Measurements from ENCODE around the gene SCUBE3. TPM values are rescaled to one million over a fixed set of nuclear protein-coding genes. Genes with fewer than 3 reads are reported as not detected.

Gene SCUBE3
- total RNA-seq, 1 donor from 2014 or later: 16.3 TPM

DNA sequence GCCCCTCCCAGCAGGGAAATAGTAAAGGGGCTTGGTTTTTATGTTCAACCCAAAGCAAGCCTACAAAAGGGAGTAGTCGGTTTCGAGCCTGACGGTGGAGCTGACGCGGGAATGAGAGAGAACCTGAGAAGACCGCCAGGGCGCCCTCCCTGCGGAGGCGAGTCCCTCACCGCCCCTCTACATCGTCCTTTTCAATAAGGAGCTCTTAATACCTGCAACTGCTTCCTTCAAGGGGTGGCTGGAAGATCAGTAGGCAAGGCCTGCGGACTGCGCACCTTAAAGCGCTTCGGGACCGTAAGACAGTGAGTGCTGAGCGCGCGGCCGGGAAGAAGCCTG lies 45.1 kb downstream of the SCUBE3 start:
- TF ChIP-seq, protein P1, sequence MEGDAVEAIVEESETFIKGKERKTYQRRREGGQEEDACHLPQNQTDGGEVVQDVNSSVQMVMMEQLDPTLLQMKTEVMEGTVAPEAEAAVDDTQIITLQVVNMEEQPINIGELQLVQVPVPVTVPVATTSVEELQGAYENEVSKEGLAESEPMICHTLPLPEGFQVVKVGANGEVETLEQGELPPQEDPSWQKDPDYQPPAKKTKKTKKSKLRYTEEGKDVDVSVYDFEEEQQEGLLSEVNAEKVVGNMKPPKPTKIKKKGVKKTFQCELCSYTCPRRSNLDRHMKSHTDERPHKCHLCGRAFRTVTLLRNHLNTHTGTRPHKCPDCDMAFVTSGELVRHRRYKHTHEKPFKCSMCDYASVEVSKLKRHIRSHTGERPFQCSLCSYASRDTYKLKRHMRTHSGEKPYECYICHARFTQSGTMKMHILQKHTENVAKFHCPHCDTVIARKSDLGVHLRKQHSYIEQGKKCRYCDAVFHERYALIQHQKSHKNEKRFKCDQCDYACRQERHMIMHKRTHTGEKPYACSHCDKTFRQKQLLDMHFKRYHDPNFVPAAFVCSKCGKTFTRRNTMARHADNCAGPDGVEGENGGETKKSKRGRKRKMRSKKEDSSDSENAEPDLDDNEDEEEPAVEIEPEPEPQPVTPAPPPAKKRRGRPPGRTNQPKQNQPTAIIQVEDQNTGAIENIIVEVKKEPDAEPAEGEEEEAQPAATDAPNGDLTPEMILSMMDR (IDR thresholded peaks at IDR 0.05): peak; percentile 28
- DNase-seq (ENCODE audit: extremely low spot score, unreplicated experiment): no peak
- Mint-ChIP-seq H3K27me3 (ENCODE audit: unreplicated experiment) (no peaks in the 10 kb centered on the region), H3K27ac (ENCODE audit: unreplicated experiment) (peak overlapping the region; percentile 99), H3K36me3 (ENCODE audit: unreplicated experiment) (no peaks in the 10 kb centered on the region), H3K4me1 (ENCODE audit: unreplicated experiment) (peaks cover 21% of the 10 kb centered on the region), H3K4me3 (ENCODE audit: unreplicated experiment) (peak overlapping the region; percentile 98), H3K9me3 (ENCODE audit: unreplicated experiment) (no peaks in the 10 kb centered on the region)

DNA sequence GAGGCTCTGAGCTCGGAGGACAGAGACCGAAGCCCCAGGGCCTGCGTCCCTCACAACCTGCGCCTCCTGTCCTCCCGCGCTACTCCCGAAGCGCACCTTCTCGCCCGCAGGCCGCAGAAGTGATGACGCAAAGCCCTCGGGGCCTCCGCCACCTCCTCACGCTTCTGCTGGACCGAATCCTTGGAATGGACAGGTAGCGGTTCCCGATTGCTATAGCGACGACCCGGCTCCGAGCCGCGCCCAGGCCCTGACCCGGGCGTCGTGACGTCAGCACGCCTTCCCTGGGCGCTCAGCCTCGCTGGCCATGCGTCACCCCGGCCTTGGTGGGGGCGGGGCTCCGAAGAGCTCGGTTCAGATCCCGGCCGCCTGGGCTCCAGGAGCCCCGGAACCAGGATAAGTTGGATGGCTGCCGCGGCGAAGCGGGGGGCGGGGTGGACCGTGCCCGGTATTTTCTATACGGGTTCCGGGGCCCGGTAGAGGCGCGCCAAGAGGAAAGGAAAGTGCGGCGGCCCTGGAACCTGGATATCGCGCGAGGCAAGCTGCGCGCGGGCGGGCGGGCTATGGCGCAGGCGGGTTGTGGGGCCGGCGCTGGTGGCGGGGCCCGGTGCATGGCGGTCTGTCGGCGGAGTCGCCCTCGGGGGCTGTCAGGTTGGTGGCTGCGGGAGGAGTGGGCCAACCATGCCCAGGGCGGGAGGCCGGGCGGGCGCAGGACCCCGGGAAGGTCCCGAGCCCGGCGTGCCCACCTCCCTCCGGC lies 45.6 kb downstream of the SCUBE3 start, which contains the start of gene ZNF76:
TSS of gene ZNF76 (plus strand) at position 542 of the 754 bp plus-strand sequence. CDS start 21,417 bp downstream, outside the sequence.
- no peaks in the 10 kb centered on the region for H3K9me3 Mint-ChIP-seq (ENCODE audit: unreplicated experiment)
- H3K27ac Mint-ChIP-seq (ENCODE audit: unreplicated experiment): peak within 1 kb of the TSS; percentile 99
- H3K36me3 Mint-ChIP-seq (ENCODE audit: unreplicated experiment): no peaks in the 10 kb centered on the region
- peak; percentile 99 for DNase-seq (ENCODE audit: extremely low spot score, unreplicated experiment)
- peaks cover 21% of the 10 kb centered on the region for H3K4me1 Mint-ChIP-seq (ENCODE audit: unreplicated experiment)
- no peaks in the 10 kb centered on the region for H3K27me3 Mint-ChIP-seq (ENCODE audit: unreplicated experiment)
- TF ChIP-seq, protein P1 (IDR thresholded peaks at IDR 0.05): no peak
- peak within 1 kb of the TSS; percentile 98 for H3K4me3 Mint-ChIP-seq (ENCODE audit: unreplicated experiment)

DNA sequence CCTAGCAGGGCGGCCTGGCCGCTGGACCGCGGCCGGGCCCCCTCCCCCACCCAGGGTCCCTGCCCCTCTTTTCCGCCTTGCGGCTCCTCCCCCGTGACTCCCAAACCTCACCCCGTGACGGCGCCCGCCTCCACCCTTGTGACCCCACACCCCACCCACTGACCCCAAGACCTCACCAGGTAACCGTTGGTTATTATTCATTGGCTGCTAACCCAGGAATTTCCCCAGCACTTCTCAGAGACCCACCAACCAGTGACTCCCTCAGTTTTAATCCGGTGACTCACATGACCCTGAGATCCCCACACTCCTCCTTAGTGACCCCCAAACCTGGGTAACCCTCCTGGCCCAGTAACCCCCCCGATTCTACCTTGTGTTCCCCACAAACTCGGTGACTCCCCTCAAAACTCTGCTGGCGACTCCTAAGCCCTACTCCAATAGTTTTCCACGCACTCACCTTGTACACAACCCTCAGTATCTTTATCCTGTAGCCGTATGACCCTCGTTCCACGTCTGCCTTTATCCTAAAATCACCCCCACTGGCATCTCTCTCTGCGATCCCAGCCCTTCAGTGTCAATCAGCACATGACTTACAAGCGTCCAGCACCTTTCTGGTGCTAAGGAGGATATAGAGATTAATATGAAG lies 46.3 kb downstream of the SCUBE3 start:
- peaks cover 21% of the 10 kb centered on the region for H3K4me1 Mint-ChIP-seq (ENCODE audit: unreplicated experiment)
- no peaks in the 10 kb centered on the region for H3K36me3 Mint-ChIP-seq (ENCODE audit: unreplicated experiment)
- H3K27ac Mint-ChIP-seq (ENCODE audit: unreplicated experiment): peak overlapping the region; percentile 85
- no peaks in the 10 kb centered on the region for H3K27me3 Mint-ChIP-seq (ENCODE audit: unreplicated experiment)
- TF ChIP-seq, protein P1 (IDR thresholded peaks at IDR 0.05): no peak
- H3K4me3 Mint-ChIP-seq (ENCODE audit: unreplicated experiment): peak overlapping the region; percentile 98
- DNase-seq (ENCODE audit: extremely low spot score, unreplicated experiment): no peak
- no peaks in the 10 kb centered on the region for H3K9me3 Mint-ChIP-seq (ENCODE audit: unreplicated experiment)

DNA sequence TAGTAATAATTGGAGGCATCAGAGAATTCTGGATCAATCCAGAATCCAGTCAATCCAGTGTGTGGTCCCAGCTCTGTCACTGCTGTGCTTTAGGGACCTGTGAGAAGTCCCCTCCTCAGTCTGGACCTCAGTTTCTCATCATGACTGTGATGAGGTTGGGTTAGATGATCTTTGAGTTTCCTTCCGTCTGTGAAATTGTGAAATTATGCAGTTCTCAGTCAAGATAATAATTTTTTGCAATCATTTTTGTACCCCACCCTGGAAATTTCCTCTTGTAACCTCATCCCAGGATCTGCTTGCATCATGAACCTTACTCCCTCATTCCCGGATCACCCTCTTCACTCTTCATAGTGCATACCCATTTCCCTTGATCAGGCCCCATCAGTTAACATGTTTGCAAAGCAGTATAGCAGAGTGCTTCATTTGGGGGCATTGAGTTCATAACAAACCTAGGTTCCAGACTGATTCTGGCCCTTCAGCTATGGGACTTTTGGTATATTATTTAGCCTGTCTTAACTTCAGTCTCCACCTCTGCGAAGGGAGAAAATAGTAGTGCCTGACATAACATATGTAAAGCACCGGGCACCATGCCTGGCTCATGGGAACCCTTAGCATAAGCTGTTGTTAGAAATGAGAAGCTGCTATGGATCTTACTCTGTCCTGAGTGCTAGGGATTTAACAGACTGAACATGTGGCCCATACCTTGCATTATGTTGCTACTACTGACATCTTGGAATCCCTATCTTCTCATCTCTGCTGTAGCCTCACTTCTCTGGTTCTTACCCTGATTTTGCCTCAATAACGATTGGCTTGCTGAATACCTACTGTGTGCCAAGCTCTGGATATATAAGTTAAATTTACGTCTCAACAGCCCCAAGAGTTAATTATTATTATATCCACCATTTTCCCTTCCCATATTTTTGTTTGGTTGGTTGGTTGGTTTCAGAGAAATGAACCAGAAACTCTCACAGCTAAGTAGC lies 47.1 kb downstream of the SCUBE3 start:
- H3K4me1 Mint-ChIP-seq (ENCODE audit: unreplicated experiment): peaks cover 26% of the 10 kb centered on the region
- TF ChIP-seq, protein P1 (IDR thresholded peaks at IDR 0.05): no peak
- peak overlapping the region; percentile 85 for H3K27ac Mint-ChIP-seq (ENCODE audit: unreplicated experiment)
- H3K36me3 Mint-ChIP-seq (ENCODE audit: unreplicated experiment): no peaks in the 10 kb centered on the region
- peak overlapping the region; percentile 98 for H3K4me3 Mint-ChIP-seq (ENCODE audit: unreplicated experiment)
- no peaks in the 10 kb centered on the region for H3K27me3 Mint-ChIP-seq (ENCODE audit: unreplicated experiment)
- no peaks in the 10 kb centered on the region for H3K9me3 Mint-ChIP-seq (ENCODE audit: unreplicated experiment)
- DNase-seq (ENCODE audit: extremely low spot score, unreplicated experiment): no peak
